GM12878 (cell line): ENCODE measurements around the gene NTSR1. TPM values are rescaled to one million over a fixed set of nuclear protein-coding genes. Genes with fewer than 3 reads are reported as not detected.

Experiments used
- ATAC-seq: fragments of 200-7000 bp; cut with Tn5 transposase; 3 replicates; pipeline ENCODE4 v1.9.1; 2020; ENCODE audit warnings: mild to moderate bottlenecking, moderate library complexity
- BruUV-seq: library from RNA; stranded (reverse); fragments of 400-500 nt; replicated peaks from 2 replicates; lab custom pipeline; 2021; lab: Mats Ljungman, UMichigan
- CTCF ChIA-PET: fragments of 300-600 bp; sonication (Branson Sonifier 250); formaldehyde crosslinking; extraction: SDS; loops from one replicate; lab custom pipeline; 2021; ENCODE audit warnings: inconsistent platforms; lab: Yijun Ruan, JAX
- POLR2A ChIA-PET: fragments of 350-600 bp; formaldehyde crosslinking; extraction: SDS; loops from one replicate; lab custom pipeline; 2021; ENCODE audit warnings: inconsistent platforms; lab: Charles Lee
- RAD21 ChIA-PET: fragments of 300-600 bp; sonication (Branson Sonifier 250); formaldehyde crosslinking; loops from one replicate; lab custom pipeline; 2023; ENCODE audit warnings: antibody characterized with exemption; ENCODE audit not compliant: unreplicated experiment; lab: Charles Lee
- SMC1A ChIA-PET: fragments of 300-600 bp; sonication (Branson Sonifier 250); formaldehyde crosslinking; loops from one replicate; lab custom pipeline; 2023; ENCODE audit not compliant: unreplicated experiment, uncharacterized antibody; lab: Charles Lee
- DNase-seq: peaks from one replicate; pipeline ENCODE4 v3.0.0-alpha.2; 2011; ENCODE audit warnings: low read depth, low spot score
- FAIRE-seq: peaks from 3 replicates; lab custom pipeline; 2011; peaks lifted over from hg19 to GRCh38; lab: Jason Lieb, UNC
- H2AFZ ChIP-seq: 2 replicates; pipeline ENCODE4 v1.6.0; 2011; ENCODE audit warnings: low read depth, low read length, control low read depth; ENCODE audit not compliant: control insufficient read depth
- H3K27ac ChIP-seq: 2 replicates; pipeline ENCODE4 v1.5.1; 2011; ENCODE audit warnings: control low read depth; ENCODE audit not compliant: control insufficient read depth, insufficient read depth
- H3K27me3 ChIP-seq, 2 experiments: replicated peaks in 1 of 2; 2 replicates each; pipeline versions ENCODE4 v1.6.0 to v1.6.1; 2011; ENCODE audit warnings: low read length in 1 of 2; ENCODE audit not compliant: control insufficient read depth in 2 of 2, insufficient read depth in 2 of 2
- H3K36me3 ChIP-seq, 2 experiments: 2 replicates each; pipeline ENCODE4 v1.5.1; 2011; ENCODE audit warnings: low read length in 1 of 2; ENCODE audit not compliant: control insufficient read depth in 2 of 2, insufficient read depth in 2 of 2
- H3K4me1 ChIP-seq: 2 replicates; pipeline ENCODE4 v1.6.1; 2011; ENCODE audit warnings: mild to moderate bottlenecking, low read length, moderate library complexity, mixed read lengths; ENCODE audit not compliant: control insufficient read depth, insufficient read depth
- H3K4me2 ChIP-seq: 2 replicates; pipeline ENCODE4 v1.6.0; 2011; ENCODE audit warnings: control low read depth; ENCODE audit not compliant: control insufficient read depth, insufficient read depth
- H3K4me3 ChIP-seq: fragments of 200-600 bp; sonication (generic); 2 replicates; pipeline ENCODE4 v1.5.1; 2016
- H3K79me2 ChIP-seq: 2 replicates; pipeline ENCODE4 v1.6.0; 2011; ENCODE audit warnings: low read length; ENCODE audit not compliant: control insufficient read depth, insufficient read depth
- H3K9ac ChIP-seq: 2 replicates; pipeline ENCODE4 v1.8.0; 2011; ENCODE audit warnings: low read length, control low read depth, mixed read lengths; ENCODE audit not compliant: control insufficient read depth, insufficient read depth
- H3K9me3 ChIP-seq: replicated peaks from 3 replicates; pipeline ENCODE4 v1.5.1; 2011; ENCODE audit warnings: mild to moderate bottlenecking, low read length; ENCODE audit not compliant: control insufficient read depth, insufficient read depth
- H4K20me1 ChIP-seq: 2 replicates; pipeline ENCODE4 v1.6.0; 2011; ENCODE audit not compliant: control insufficient read depth, insufficient read depth
- ASH2L ChIP-seq: fragments of 300-600, 200-600 bp; sonication (generic); IDR thresholded peaks from 2 replicates; pipeline ENCODE4 v1.6.1; 2017; ENCODE audit warnings: low read depth, mild to moderate bottlenecking, borderline replicate concordance
- BMI1 ChIP-seq: fragments of 450-650 bp; IDR thresholded peaks from 2 replicates; pipeline ENCODE4 v1.6.1; 2016; ENCODE audit warnings: mild to moderate bottlenecking, moderate library complexity, borderline replicate concordance
- FOXM1 ChIP-seq: IDR thresholded peaks from 2 replicates; pipeline ENCODE4 v1.6.1; 2012; ENCODE audit warnings: low read depth, mild to moderate bottlenecking, inconsistent platforms, low read length, moderate library complexity
- LARP7 ChIP-seq: fragments of 450-650 bp; IDR thresholded peaks from 2 replicates; pipeline ENCODE4 v1.6.1; 2017; ENCODE audit warnings: mild to moderate bottlenecking
- NR2C1 ChIP-seq: fragments of 450-650 bp; IDR thresholded peaks from 2 replicates; pipeline ENCODE4 v1.6.1; 2017; ENCODE audit warnings: antibody characterized with exemption, mild to moderate bottlenecking, moderate library complexity
- NR2C2 ChIP-seq: IDR thresholded peaks from 2 replicates; pipeline ENCODE4 v1.6.1; 2011; ENCODE audit warnings: borderline replicate concordance, low read depth; ENCODE audit not compliant: control insufficient read depth, insufficient read length
- PAX5 ChIP-seq: IDR thresholded peaks from 2 replicates; pipeline ENCODE4 v1.6.1; 2011; ENCODE audit warnings: low read depth, low read length, borderline replicate concordance
- RB1 ChIP-seq: fragments of 450-650 bp; formaldehyde crosslinking; IDR thresholded peaks from 2 replicates; pipeline ENCODE4 v1.6.1; 2017; ENCODE audit warnings: mild to moderate bottlenecking, borderline replicate concordance
- SMAD5 ChIP-seq: IDR thresholded peaks from 2 replicates; pipeline ENCODE4 v1.6.1; 2016; ENCODE audit warnings: antibody characterized with exemption, low read depth
- TBL1XR1 ChIP-seq: IDR thresholded peaks from 2 replicates; pipeline ENCODE4 v1.6.1; 2012; ENCODE audit warnings: low read depth, low read length, improper control_type of control experiment
- ZBTB4 ChIP-seq: fragments of 450-650 bp; formaldehyde crosslinking; IDR thresholded peaks from 2 replicates; pipeline ENCODE4 v1.4.0; 2022; ENCODE audit warnings: mild to moderate bottlenecking, moderate library complexity
- ZNF687 ChIP-seq: fragments of 450-650 bp; IDR thresholded peaks from 2 replicates; pipeline ENCODE4 v1.6.1; 2017; ENCODE audit warnings: mild to moderate bottlenecking, moderate library complexity
- WGBS: methylation state at CpG from one replicate; pipeline ENCODE4 v1.1.6; 2016; ENCODE audit warnings: low lambda C conversion rate; ENCODE audit not compliant: insufficient replicate concordance, insufficient coverage; ENCODE audit errors: missing lambda C conversion rate; 5-methylcytosine and 5-hydroxymethylcytosine counted together
- in situ Hi-C: fragments of 300-500 bp; cut with MboI; formaldehyde crosslinking; loops from 9 replicates; pipeline ENCODE4 v1.14.3; 2018; ENCODE audit warnings: mixed read lengths
- intact Hi-C: fragments of 100-400 bp; cut with micrococcal nuclease; formaldehyde crosslinking; loops from one replicate; pipeline ENCODE4 v1.14.2; 2022; ENCODE audit not compliant: unreplicated experiment
- polyA plus RNA-seq, 11 experiments: library from polyadenylated mRNA; depleted of rRNA in 4 of 11; unstranded in 6 of 11; stranded (reverse) in 5 of 11; fragments of >200 nt; fragmentation: Nextera tagmentation in 4 of 11; fragmentation: Illumina TruSeq in 1 of 11; extraction: Ambion mirVana in 4 of 11; extraction: Trizol in 1 of 11; gene quantifications; 1 replicate in 1 of 11; 2 replicates in 10 of 11; pipeline versions ENCODE4 v1.2.1 to v1.2.3, GENCODE V29; 2011 to 2016; ENCODE audit warnings: inconsistent platforms in 2 of 11, missing spikeins in 2 of 11, low read depth in 1 of 11
- total RNA-seq, 4 experiments: library from RNA; depleted of rRNA in 3 of 4; stranded (reverse); fragments of >200 nt in 3 of 4; fragmentation: Illumina TruSeq in 1 of 4; extraction: Trizol in 1 of 4; gene quantifications; 2 replicates each; pipeline versions ENCODE4 v1.2.1 to v1.2.3, GENCODE V29; 2013 to 2021
- TF ChIP-seq, protein P1 (sequence below): fragments of 150-350 bp; IDR thresholded peaks from 2 replicates; pipeline ENCODE4 v1.6.1; 2014; ENCODE audit warnings: mild to moderate bottlenecking, low read depth, low read length

The NTSR1 gene
- total and polyA plus RNA-seq, 10 of the 15 experiments (the other 5 are each of a cell fraction or from before 2014, with no cell fraction given) = not detected

- DNase-seq (no peak), ATAC-seq (no peak), FAIRE-seq (no peak)
- in situ Hi-C loops (no loop called here), intact Hi-C loops (no loop called here)
- H3K27me3 ChIP-seq = no peaks in the 10 kb centered on the region; a peak in 2 of 4 replicates
- ChIA-PET RAD21 (no interaction called here), POLR2A (no interaction called here), SMC1A (no interaction called here), CTCF (no interaction called here)
- no peak overlapping the region for H3K9ac ChIP-seq
- no peaks in the 10 kb centered on the region for H3K36me3 ChIP-seq
- no TSS peak for BruUV-seq
- no peaks in the 10 kb centered on the region; the same call in 2 of the 3 replicates for H3K9me3 ChIP-seq
- no peak overlapping the region for H3K4me3 ChIP-seq
- H3K27ac ChIP-seq = no peak overlapping the region
- H3K4me2 ChIP-seq = no peak overlapping the region
- H4K20me1 ChIP-seq = no peaks in the 10 kb centered on the region
- peaks cover 6% of the 10 kb centered on the region for H3K4me1 ChIP-seq
- H3K79me2 ChIP-seq = no peaks in the 10 kb centered on the region
- TF ChIP-seq NR2C1 (no peak), ASH2L (no peak), LARP7 (no peak), FOXM1 (no peak), RB1 (no peak), ZNF687 (no peak), BMI1 (no peak), SMAD5 (no peak), PAX5 (no peak), TBL1XR1 (no peak), ZBTB4 (CRISPR knock-in tag) (no peak), NR2C2 (no peak)
- TF ChIP-seq, protein P1, sequence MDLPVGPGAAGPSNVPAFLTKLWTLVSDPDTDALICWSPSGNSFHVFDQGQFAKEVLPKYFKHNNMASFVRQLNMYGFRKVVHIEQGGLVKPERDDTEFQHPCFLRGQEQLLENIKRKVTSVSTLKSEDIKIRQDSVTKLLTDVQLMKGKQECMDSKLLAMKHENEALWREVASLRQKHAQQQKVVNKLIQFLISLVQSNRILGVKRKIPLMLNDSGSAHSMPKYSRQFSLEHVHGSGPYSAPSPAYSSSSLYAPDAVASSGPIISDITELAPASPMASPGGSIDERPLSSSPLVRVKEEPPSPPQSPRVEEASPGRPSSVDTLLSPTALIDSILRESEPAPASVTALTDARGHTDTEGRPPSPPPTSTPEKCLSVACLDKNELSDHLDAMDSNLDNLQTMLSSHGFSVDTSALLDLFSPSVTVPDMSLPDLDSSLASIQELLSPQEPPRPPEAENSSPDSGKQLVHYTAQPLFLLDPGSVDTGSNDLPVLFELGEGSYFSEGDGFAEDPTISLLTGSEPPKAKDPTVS = no peak
- 57% methylated on average over 23 of the region's 23 CpGs for WGBS
- no peak overlapping the region for H2AFZ ChIP-seq
Measured at GRCh38 chr20:62772103-62772611, 63.5 kb downstream of the NTSR1 start.
